Transverse colon (tissue), 4 donors: ENCODE measurements around the gene IMMP2L.

Experiments
- CTCF ChIP-seq, 5 experiments: fragments of 200-600 bp in 3 of 5; fragments of 450-650 bp in 2 of 5; sonication (generic) in 3 of 5; IDR thresholded peaks; 1 replicate in 2 of 5; 2 replicates in 3 of 5; pipeline ENCODE4 v1.5.1; 2016 to 2017; ENCODE audit warnings: antibody characterized with exemption in 5 of 5, inconsistent platforms in 3 of 5, mild to moderate bottlenecking in 2 of 5, moderate library complexity in 1 of 5
- POLR2A ChIP-seq: fragments of 450-650 bp; IDR thresholded peaks from one replicate; pipeline ENCODE4 v1.6.1; 2016; ENCODE audit warnings: antibody characterized with exemption, mild to moderate bottlenecking, moderate library complexity
- POLR2AphosphoS5 ChIP-seq, 3 donors: sonication (generic); formaldehyde crosslinking; IDR thresholded peaks; one replicate each; pipeline ENCODE4 v1.6.1; 2016; ENCODE audit warnings: antibody characterized with exemption in 3 of 3

GRCh38 chr7:110809832-110810231 lies 752.5 kb downstream of the IMMP2L start:
- TF ChIP-seq POLR2A (no peak), CTCF (IDR thresholded peaks at IDR 0.05) (no peak), POLR2AphosphoS5 (IDR thresholded peaks at IDR 0.05) (no peak)
